ENCODE measurements around the gene FBXW2.

The FBXW2 gene

DNA sequence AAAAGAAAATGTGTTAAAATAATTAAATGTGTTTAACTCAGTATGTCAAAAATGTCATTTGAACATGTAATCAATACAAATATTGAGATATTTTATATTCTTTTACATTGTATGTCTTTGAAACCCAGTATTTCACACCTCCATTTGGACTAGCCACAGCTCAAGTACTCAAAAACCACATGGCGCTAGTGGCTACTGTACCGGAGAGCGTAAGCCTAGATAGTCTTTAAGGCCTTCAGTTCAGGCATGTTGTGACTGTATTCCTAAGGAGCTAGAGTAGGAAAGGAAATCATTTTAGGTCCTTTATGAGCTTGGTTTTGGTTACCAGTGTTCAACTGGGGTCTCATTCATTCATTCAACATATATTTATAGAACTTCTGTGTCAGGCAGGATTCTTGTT lies 12.8 kb downstream of the FBXW2 start:
- DNase-seq (ENCODE audit: low read depth), result no peak
- in situ Hi-C loops (cut with HindIII; ENCODE audit: low sequenced_read_pairs), result no loop called here
- no peak for TF ChIP-seq CTCF (IDR thresholded peaks at IDR 0.05; ENCODE audit: low read depth, low read length, missing control alignments)
- no peak overlapping the region for H3K4me3 ChIP-seq (ENCODE audit: low read depth, low read length)

DNA sequence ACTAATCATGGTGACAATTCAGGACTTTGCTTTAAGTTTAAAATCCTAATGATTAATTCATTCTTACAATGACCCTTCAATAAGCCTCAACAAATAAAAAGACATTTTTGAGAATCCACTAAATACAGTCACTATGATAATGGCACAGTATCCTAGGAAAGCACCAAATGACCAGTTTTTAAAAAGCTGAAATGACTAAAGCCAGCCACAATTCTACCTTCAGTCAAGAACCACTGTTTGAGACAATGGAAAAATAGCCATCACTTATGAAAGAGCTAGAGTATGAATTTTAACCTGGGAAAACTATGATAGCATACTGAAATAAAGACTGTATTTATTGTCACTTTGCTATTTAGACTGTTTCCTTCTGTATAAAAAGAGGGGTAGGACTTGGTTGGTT lies 14.0 kb downstream of the FBXW2 start:
- DNase-seq (ENCODE audit: low read depth), result no peak
- in situ Hi-C loops (cut with HindIII; ENCODE audit: low sequenced_read_pairs), result no loop called here

GRCh38 chr9:120778758-120779157 lies 14.5 kb downstream of the FBXW2 start:
- H3K4me3 ChIP-seq (ENCODE audit: low read depth, low read length), result no peak overlapping the region
- DNase-seq (ENCODE audit: low read depth), result no peak
- in situ Hi-C loops (cut with HindIII; ENCODE audit: low sequenced_read_pairs), result no loop called here
- TF ChIP-seq CTCF (IDR thresholded peaks at IDR 0.05; ENCODE audit: low read depth, low read length, missing control alignments), result no peak

More for the DNA sequence above, 14.0 kb downstream of the FBXW2 start:
- no peak overlapping the region for H3K4me3 ChIP-seq (ENCODE audit: low read depth, low read length)
- no peak for TF ChIP-seq CTCF (IDR thresholded peaks at IDR 0.05; ENCODE audit: low read depth, low read length, missing control alignments)

DNA sequence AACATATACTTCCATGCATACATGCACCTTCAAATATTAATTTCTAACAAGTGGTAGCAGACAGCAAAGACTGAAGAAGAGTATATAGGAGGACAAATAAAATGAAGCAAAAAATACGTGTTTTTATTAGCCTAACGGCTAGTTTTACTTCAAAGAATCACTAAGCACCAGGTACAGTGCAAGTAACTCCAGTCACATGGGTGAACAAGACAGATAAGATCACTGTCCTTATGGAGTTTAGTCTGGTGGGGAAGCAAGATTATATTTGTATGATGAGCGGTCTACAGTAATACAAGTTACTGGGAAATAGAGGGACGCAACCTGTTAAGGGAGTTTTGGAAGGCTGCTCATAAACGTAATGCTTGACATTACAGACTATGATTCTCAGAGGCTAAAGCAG lies 16.0 kb downstream of the FBXW2 start:
- DNase-seq (ENCODE audit: low read depth), result no peak
- no peak for TF ChIP-seq CTCF (IDR thresholded peaks at IDR 0.05; ENCODE audit: low read depth, low read length, missing control alignments)
- in situ Hi-C loops (cut with HindIII; ENCODE audit: low sequenced_read_pairs), result no loop called here
- no peak overlapping the region for H3K4me3 ChIP-seq (ENCODE audit: low read depth, low read length)

GRCh38 chr9:120776788-120777187 lies 16.4 kb downstream of the FBXW2 start:
- H3K4me3 ChIP-seq (ENCODE audit: low read depth, low read length), result no peak overlapping the region
- in situ Hi-C loops (cut with HindIII; ENCODE audit: low sequenced_read_pairs), result no loop called here
- TF ChIP-seq CTCF (IDR thresholded peaks at IDR 0.05; ENCODE audit: low read depth, low read length, missing control alignments), result no peak
- no peak for DNase-seq (ENCODE audit: low read depth)

GRCh38 chr9:120775859-120776258 lies 17.4 kb downstream of the FBXW2 start:
- in situ Hi-C loops (cut with HindIII; ENCODE audit: low sequenced_read_pairs), result no loop called here
- no peak for DNase-seq (ENCODE audit: low read depth)
- no peak overlapping the region for H3K4me3 ChIP-seq (ENCODE audit: low read depth, low read length)
- no peak for TF ChIP-seq CTCF (IDR thresholded peaks at IDR 0.05; ENCODE audit: low read depth, low read length, missing control alignments)

DNA sequence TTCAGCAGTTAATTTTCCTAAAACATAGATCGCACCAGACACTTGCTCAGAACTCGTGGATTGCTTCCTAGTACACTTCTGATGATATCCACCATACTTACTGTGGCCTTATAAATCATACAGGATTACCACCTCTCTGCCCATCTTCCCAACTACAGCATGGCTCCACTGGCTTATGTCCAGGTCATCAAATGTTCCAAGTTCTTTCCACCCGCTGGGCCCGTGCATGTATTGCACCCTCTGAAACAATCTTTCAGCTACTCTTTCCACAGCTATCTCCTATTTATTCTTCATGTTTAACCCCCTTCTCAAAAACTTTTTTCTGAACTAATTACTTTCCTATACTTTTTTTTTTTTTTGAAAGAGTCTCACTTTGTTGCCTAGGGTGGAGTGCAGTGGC lies 18.5 kb downstream of the FBXW2 start:
- TF ChIP-seq CTCF (IDR thresholded peaks at IDR 0.05; ENCODE audit: low read depth, low read length, missing control alignments), result no peak
- in situ Hi-C loops (cut with HindIII; ENCODE audit: low sequenced_read_pairs), result no loop called here
- no peak overlapping the region for H3K4me3 ChIP-seq (ENCODE audit: low read depth, low read length)
- no peak for DNase-seq (ENCODE audit: low read depth)

Data from astrocyte of the cerebellum (primary cell).